ENCODE results near the gene LRP1B.

- no peak for TF ChIP-seq CTCF (conservative IDR thresholded peaks at IDR 0.05; ENCODE audit: low read length)
- no peak for TF ChIP-seq EZH2phosphoT487 (IDR thresholded peaks at IDR 0.05; ENCODE audit: borderline replicate concordance)
Measured at GRCh38 chr2:141001750-141002149, 1129.1 kb downstream of the LRP1B start.
